Measurements from ENCODE around the gene SFT2D1. TPM values are rescaled to one million over a fixed set of nuclear protein-coding genes. Genes with fewer than 3 reads are reported as not detected.

SFT2D1 gene
- total RNA-seq, 1 experiment from 2014 or later: 82.4 TPM

- no peak for TF ChIP-seq CTCF (IDR thresholded peaks at IDR 0.05; ENCODE audit: unreplicated experiment)
- intact Hi-C loops (cut with micrococcal nuclease; ENCODE audit: unreplicated experiment): no loop called here
- Mint-ChIP-seq H3K27ac (ENCODE audit: unreplicated experiment) (no peak overlapping the region), H3K27me3 (ENCODE audit: unreplicated experiment) (no peaks in the 10 kb centered on the region), H3K36me3 (ENCODE audit: insufficient read depth, unreplicated experiment) (peaks cover 41% of the 10 kb centered on the region), H3K9me3 (ENCODE audit: low read depth, unreplicated experiment) (no peaks in the 10 kb centered on the region), H3K4me1 (ENCODE audit: low read depth, unreplicated experiment) (peaks cover 9% of the 10 kb centered on the region), H3K4me3 (ENCODE audit: low read depth, unreplicated experiment) (no peak overlapping the region)
- CTCF ChIA-PET: no interaction called here
- DNase-seq: no peak
- BruUV-seq (replicated peaks): no TSS peak
Measured at GRCh38 chr6:166338854-166339253, 3.5 kb downstream of the SFT2D1 start.

- DNase-seq: no peak
- Mint-ChIP-seq H3K9me3 (ENCODE audit: low read depth, unreplicated experiment) (no peaks in the 10 kb centered on the region), H3K36me3 (ENCODE audit: insufficient read depth, unreplicated experiment) (peaks cover 29% of the 10 kb centered on the region), H3K27me3 (ENCODE audit: unreplicated experiment) (no peaks in the 10 kb centered on the region), H3K4me1 (ENCODE audit: low read depth, unreplicated experiment) (peaks cover 10% of the 10 kb centered on the region), H3K4me3 (ENCODE audit: low read depth, unreplicated experiment) (no peak overlapping the region), H3K27ac (ENCODE audit: unreplicated experiment) (no peak overlapping the region)
- intact Hi-C loops (cut with micrococcal nuclease; ENCODE audit: unreplicated experiment): no loop called here
- CTCF ChIA-PET: no interaction called here
- BruUV-seq (replicated peaks): no TSS peak
- no peak for TF ChIP-seq CTCF (IDR thresholded peaks at IDR 0.05; ENCODE audit: unreplicated experiment)
Measured at GRCh38 chr6:166336847-166337246, 5.5 kb downstream of the SFT2D1 start.

GRCh38 chr6:166335378-166336302 lies 6.7 kb downstream of the SFT2D1 start:
- Mint-ChIP-seq H3K9me3 (ENCODE audit: low read depth, unreplicated experiment) (no peaks in the 10 kb centered on the region), H3K27me3 (ENCODE audit: unreplicated experiment) (no peaks in the 10 kb centered on the region), H3K4me1 (ENCODE audit: low read depth, unreplicated experiment) (peaks cover 10% of the 10 kb centered on the region), H3K27ac (ENCODE audit: unreplicated experiment) (no peak overlapping the region), H3K36me3 (ENCODE audit: insufficient read depth, unreplicated experiment) (peaks cover 22% of the 10 kb centered on the region), H3K4me3 (ENCODE audit: low read depth, unreplicated experiment) (no peak overlapping the region)
- BruUV-seq (replicated peaks): no TSS peak
- intact Hi-C loops (cut with micrococcal nuclease; ENCODE audit: unreplicated experiment): no loop called here
- CTCF ChIA-PET: interaction anchor here (1.1 kb wide), 1 partner anchor 46 kb away, joined by 3 read pairs; no protein-coding TSS in a partner anchor
- no peak for TF ChIP-seq CTCF (IDR thresholded peaks at IDR 0.05; ENCODE audit: unreplicated experiment)
- DNase-seq: no peak

- Mint-ChIP-seq H3K4me3 (ENCODE audit: low read depth, unreplicated experiment) (no peak overlapping the region), H3K27ac (ENCODE audit: unreplicated experiment) (no peak overlapping the region), H3K9me3 (ENCODE audit: low read depth, unreplicated experiment) (no peaks in the 10 kb centered on the region), H3K4me1 (ENCODE audit: low read depth, unreplicated experiment) (peaks cover 10% of the 10 kb centered on the region), H3K36me3 (ENCODE audit: insufficient read depth, unreplicated experiment) (peaks cover 22% of the 10 kb centered on the region), H3K27me3 (ENCODE audit: unreplicated experiment) (no peaks in the 10 kb centered on the region)
- no TSS peak for BruUV-seq (replicated peaks)
- TF ChIP-seq CTCF (IDR thresholded peaks at IDR 0.05; ENCODE audit: unreplicated experiment): no peak
- DNase-seq: no peak
- CTCF ChIA-PET: interaction anchor here (1.1 kb wide), 1 partner anchor 46 kb away, joined by 3 read pairs; no protein-coding TSS in a partner anchor
- intact Hi-C loops (cut with micrococcal nuclease; ENCODE audit: unreplicated experiment): no loop called here
Measured at GRCh38 chr6:166334878-166335277, 7.5 kb downstream of the SFT2D1 start.

Data from Calu3 (cell line).